ENCODE results near the gene ATRN.

- TF ChIP-seq ZFP37 (tag by site-specific recombination; IDR thresholded peaks at IDR 0.05) (no peak), ZNF776 (tag by site-specific recombination; IDR thresholded peaks at IDR 0.05; ENCODE audit: borderline replicate concordance) (no peak), PRDM4 (tag by site-specific recombination; IDR thresholded peaks at IDR 0.05) (no peak), SETDB1 (IDR thresholded peaks at IDR 0.05; ENCODE audit: insufficient read length, low read length) (no peak), ZNF510 (tag by site-specific recombination; IDR thresholded peaks at IDR 0.05; ENCODE audit: insufficient replicate concordance) (no peak), ZBTB11 (tag by site-specific recombination; conservative IDR thresholded peaks at IDR 0.05; ENCODE audit: low read depth) (no peak), ZNF843 (tag by site-specific recombination; IDR thresholded peaks at IDR 0.05) (no peak), ZNF558 (tag by site-specific recombination; IDR thresholded peaks at IDR 0.05) (no peak), HOXA7 (CRISPR knock-in tag; IDR thresholded peaks at IDR 0.05; ENCODE audit: borderline replicate concordance) (no peak), ZNF311 (tag by site-specific recombination; IDR thresholded peaks at IDR 0.05; ENCODE audit: borderline replicate concordance) (no peak), ZNF324 (tag by site-specific recombination; IDR thresholded peaks at IDR 0.05) (no peak)
- TF ChIP-seq, protein P1, sequence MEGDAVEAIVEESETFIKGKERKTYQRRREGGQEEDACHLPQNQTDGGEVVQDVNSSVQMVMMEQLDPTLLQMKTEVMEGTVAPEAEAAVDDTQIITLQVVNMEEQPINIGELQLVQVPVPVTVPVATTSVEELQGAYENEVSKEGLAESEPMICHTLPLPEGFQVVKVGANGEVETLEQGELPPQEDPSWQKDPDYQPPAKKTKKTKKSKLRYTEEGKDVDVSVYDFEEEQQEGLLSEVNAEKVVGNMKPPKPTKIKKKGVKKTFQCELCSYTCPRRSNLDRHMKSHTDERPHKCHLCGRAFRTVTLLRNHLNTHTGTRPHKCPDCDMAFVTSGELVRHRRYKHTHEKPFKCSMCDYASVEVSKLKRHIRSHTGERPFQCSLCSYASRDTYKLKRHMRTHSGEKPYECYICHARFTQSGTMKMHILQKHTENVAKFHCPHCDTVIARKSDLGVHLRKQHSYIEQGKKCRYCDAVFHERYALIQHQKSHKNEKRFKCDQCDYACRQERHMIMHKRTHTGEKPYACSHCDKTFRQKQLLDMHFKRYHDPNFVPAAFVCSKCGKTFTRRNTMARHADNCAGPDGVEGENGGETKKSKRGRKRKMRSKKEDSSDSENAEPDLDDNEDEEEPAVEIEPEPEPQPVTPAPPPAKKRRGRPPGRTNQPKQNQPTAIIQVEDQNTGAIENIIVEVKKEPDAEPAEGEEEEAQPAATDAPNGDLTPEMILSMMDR (tag by site-specific recombination; IDR thresholded peaks at IDR 0.05), result no peak
Measured at GRCh38 chr20:3559231-3559630, 88.4 kb downstream of the ATRN start.
